GM18907 (cell line): ENCODE results near the gene TSPAN12.
"Not testable (repeated sequence)": the region's sequence is repeated elsewhere in the genome, so short reads cannot be mapped to it uniquely, and the experiment has no call there.

ENCODE experiments used
- ATAC-seq: cut with Tn5 transposase; IDR thresholded peaks from one replicate; pipeline ENCODE4 v1.9.1; 2021; ENCODE audit warnings: mild to moderate bottlenecking, moderate library complexity; ENCODE audit not compliant: unreplicated experiment

TSPAN12 gene

GRCh38 chr7:120807390-120807789, 50.6 kb downstream of the TSPAN12 start:
- ATAC-seq = no peak

- peak; percentile 76 for ATAC-seq
Measured at GRCh38 chr7:120806669-120807068, 51.3 kb downstream of the TSPAN12 start.

- ATAC-seq = peak; percentile 75
Measured at GRCh38 chr7:120805636-120806388, 52.1 kb downstream of the TSPAN12 start.

- ATAC-seq = no peak
Measured at GRCh38 chr7:120802751-120803150, 55.2 kb downstream of the TSPAN12 start.

- ATAC-seq = no peak
Measured at GRCh38 chr7:120799813-120800475, 58.0 kb downstream of the TSPAN12 start.

GRCh38 chr7:120799147-120799546, 58.8 kb downstream of the TSPAN12 start:
- no peak for ATAC-seq

GRCh38 chr7:120797026-120797645, 60.8 kb downstream of the TSPAN12 start:
- ATAC-seq = no peak

GRCh38 chr7:120794106-120794729, 63.7 kb downstream of the TSPAN12 start:
- no peak for ATAC-seq

- no peak for ATAC-seq
Measured at GRCh38 chr7:120793213-120793936, 64.6 kb downstream of the TSPAN12 start.

- ATAC-seq = no peak
Measured at GRCh38 chr7:120792861-120793130, 65.1 kb downstream of the TSPAN12 start.

GRCh38 chr7:120792091-120792860, 65.7 kb downstream of the TSPAN12 start:
- ATAC-seq = peak; percentile 93

- ATAC-seq = no peak
Measured at GRCh38 chr7:120785095-120785494, 72.8 kb downstream of the TSPAN12 start.

GRCh38 chr7:120783721-120784120, 74.2 kb downstream of the TSPAN12 start:
- ATAC-seq = no peak

- no peak for ATAC-seq
Measured at GRCh38 chr7:120783273-120783672, 74.7 kb downstream of the TSPAN12 start.

GRCh38 chr7:120781924-120782323, 76.0 kb downstream of the TSPAN12 start:
- ATAC-seq = not testable (repeated sequence)

- ATAC-seq = no peak
Measured at GRCh38 chr7:120780938-120781337, 77.0 kb downstream of the TSPAN12 start.

GRCh38 chr7:120780451-120780850, 77.5 kb downstream of the TSPAN12 start:
- not testable (repeated sequence) for ATAC-seq

- not testable (repeated sequence) for ATAC-seq
Measured at GRCh38 chr7:120779078-120779477, 78.9 kb downstream of the TSPAN12 start.

GRCh38 chr7:120775755-120776154, 82.2 kb downstream of the TSPAN12 start:
- no peak for ATAC-seq

GRCh38 chr7:120774481-120774880, 83.5 kb downstream of the TSPAN12 start:
- ATAC-seq = peak; percentile 63
